Loucy (cell line): ENCODE results near the gene PRR5.

Experiments
- H2AFZ ChIP-seq: fragments of 200-600 bp; sonication (generic); 2 replicates; pipeline ENCODE4 v1.6.0; 2016; ENCODE audit warnings: antibody characterized with exemption, mild to moderate bottlenecking, low read length, moderate library complexity
- H3F3A ChIP-seq: fragments of 200-600 bp; 2 replicates; pipeline ENCODE4 v1.6.0; 2016; ENCODE audit warnings: antibody characterized with exemption, low read depth, mild to moderate bottlenecking
- H3K27me3 ChIP-seq: fragments of 200-600 bp; sonication (generic); 2 replicates; pipeline ENCODE4 v1.6.1; 2014; ENCODE audit warnings: low read length, mild to moderate bottlenecking; ENCODE audit not compliant: insufficient read depth, poor library complexity, severe bottlenecking
- H3K36me3 ChIP-seq: fragments of 200-600 bp; sonication (generic); 2 replicates; pipeline ENCODE4 v1.6.1; 2016; ENCODE audit warnings: low read length; ENCODE audit not compliant: insufficient read depth
- H3K4me1 ChIP-seq: fragments of 200-600 bp; sonication (generic); 2 replicates; pipeline ENCODE4 v1.5.1; 2014; ENCODE audit warnings: low read length, mild to moderate bottlenecking; ENCODE audit not compliant: insufficient read depth, poor library complexity, severe bottlenecking
- H3K4me2 ChIP-seq: fragments of 200-600 bp; sonication (generic); 2 replicates; pipeline ENCODE4 v1.6.0; 2014; ENCODE audit warnings: antibody characterized with exemption, low read length, low read depth, mild to moderate bottlenecking; ENCODE audit not compliant: poor library complexity, severe bottlenecking
- H3K4me3 ChIP-seq: fragments of 200-600 bp; sonication (generic); 2 replicates; pipeline ENCODE4 v1.5.1; 2014; ENCODE audit warnings: low read length, mild to moderate bottlenecking, mixed read lengths; ENCODE audit not compliant: poor library complexity, severe bottlenecking
- H3K79me2 ChIP-seq: fragments of 200-600 bp; sonication (generic); 2 replicates; pipeline ENCODE4 v1.6.1; 2014; ENCODE audit warnings: low read length; ENCODE audit not compliant: insufficient read depth
- H3K9ac ChIP-seq: fragments of 200-600 bp; sonication (generic); 2 replicates; pipeline ENCODE4 v1.6.0; 2014; ENCODE audit warnings: mild to moderate bottlenecking, low read depth, low read length, moderate library complexity; ENCODE audit not compliant: poor library complexity, severe bottlenecking
- H3K9me2 ChIP-seq: fragments of 200-600 bp; sonication (generic); replicated peaks from 2 replicates; pipeline ENCODE4 v1.6.1; 2016; ENCODE audit warnings: low read depth, low read length, mixed read lengths
- H3K9me3 ChIP-seq: fragments of 200-600 bp; sonication (generic); 2 replicates; pipeline ENCODE4 v1.6.1; 2014; ENCODE audit warnings: mild to moderate bottlenecking, antibody characterized with exemption, low read length, low read depth; ENCODE audit not compliant: insufficient read depth
- H4K20me1 ChIP-seq: fragments of 200-600 bp; sonication (generic); 2 replicates; pipeline ENCODE4 v1.6.0; 2014; ENCODE audit warnings: antibody characterized with exemption, low read length, mild to moderate bottlenecking; ENCODE audit not compliant: insufficient read depth, poor library complexity, severe bottlenecking
- CTCF ChIP-seq: fragments of 200-600 bp; sonication (generic); conservative IDR thresholded peaks from 2 replicates; pipeline ENCODE4 v1.5.1; 2014; ENCODE audit warnings: mild to moderate bottlenecking, antibody characterized with exemption, low read length
- EZH2phosphoT487 ChIP-seq: fragments of 200-600 bp; IDR thresholded peaks from 2 replicates; pipeline ENCODE4 v1.6.1; 2018; ENCODE audit warnings: antibody characterized with exemption, mild to moderate bottlenecking, moderate library complexity, borderline replicate concordance

The PRR5 gene

GRCh38 chr22:44711690-44712555 lies 9.9 kb downstream of the PRR5 start:
- no peaks in the 10 kb centered on the region for H3K36me3 ChIP-seq
- no peak overlapping the region for H2AFZ ChIP-seq
- no peaks in the 10 kb centered on the region for H4K20me1 ChIP-seq
- H3K9me2 ChIP-seq, result no peaks in the 10 kb centered on the region
- H3K4me1 ChIP-seq, result peaks cover 15% of the 10 kb centered on the region
- H3K27me3 ChIP-seq, result no peaks in the 10 kb centered on the region
- H3K4me3 ChIP-seq, result no peak overlapping the region
- no peak for TF ChIP-seq EZH2phosphoT487
- TF ChIP-seq CTCF, result no peak
- peak overlapping the region; percentile 18 for H3K9ac ChIP-seq
- no peak overlapping the region for H3K4me2 ChIP-seq
- H3F3A ChIP-seq, result no peaks in the 10 kb centered on the region
- H3K9me3 ChIP-seq, result no peaks in the 10 kb centered on the region
- H3K79me2 ChIP-seq, result no peaks in the 10 kb centered on the region

DNA sequence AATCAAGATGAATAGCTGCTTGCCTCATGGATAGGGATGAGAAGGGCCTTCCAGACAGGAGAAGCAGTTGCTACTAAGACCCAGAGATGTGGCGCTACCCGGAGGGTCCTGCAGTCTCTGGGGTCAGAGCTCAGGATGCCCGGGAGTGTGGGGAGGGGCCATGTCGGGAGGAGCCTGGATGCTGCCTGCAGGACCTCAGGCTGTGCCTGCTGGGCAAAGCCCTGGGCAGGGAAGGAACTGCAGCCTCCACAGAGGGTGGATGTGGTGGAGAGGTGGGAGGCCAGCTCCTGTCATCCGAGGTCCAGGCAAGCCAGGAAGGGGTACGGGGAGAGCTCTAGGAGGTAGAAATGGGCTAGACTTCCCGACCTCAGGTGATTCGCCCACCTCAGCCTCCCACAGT lies 11.0 kb downstream of the PRR5 start:
- peaks cover 15% of the 10 kb centered on the region for H3K4me1 ChIP-seq
- H3K4me2 ChIP-seq, result no peak overlapping the region
- H3K4me3 ChIP-seq, result no peak overlapping the region

DNA sequence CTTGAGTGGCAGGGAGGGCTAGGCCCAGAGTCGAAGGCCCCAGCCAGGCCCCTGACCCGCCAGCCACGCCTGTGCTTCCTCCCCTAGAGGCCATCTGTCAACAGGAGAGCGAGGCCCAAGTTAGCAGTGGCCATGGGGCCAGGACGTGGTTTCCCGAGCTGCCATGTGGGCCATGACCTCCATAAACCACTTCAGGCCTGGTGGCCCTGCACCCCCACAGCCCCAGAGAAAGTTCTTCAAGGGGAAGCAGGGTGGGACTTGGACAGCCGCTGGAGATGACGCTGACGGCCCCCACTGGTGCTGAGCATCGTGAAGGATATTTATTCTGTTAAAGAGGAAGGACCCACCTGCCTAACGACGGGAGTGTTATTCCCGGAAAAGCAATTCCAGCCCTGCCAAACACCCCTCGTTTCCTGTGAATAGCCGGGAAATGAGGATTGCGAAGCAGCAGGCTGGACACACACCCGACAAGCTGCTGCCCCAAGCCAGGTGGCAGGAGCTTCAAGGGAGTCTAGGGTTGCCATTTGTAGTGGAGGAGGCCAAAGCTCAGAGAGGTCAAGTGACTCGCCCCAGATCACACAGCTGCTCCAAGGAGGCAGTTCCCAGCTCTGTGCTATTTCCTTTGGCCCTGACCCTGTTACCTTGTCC lies 12.8 kb downstream of the PRR5 start:
- Histone ChIP-seq H3K9me3 (no peaks in the 10 kb centered on the region), H3F3A (no peaks in the 10 kb centered on the region), H3K36me3 (no peaks in the 10 kb centered on the region), H3K9ac (no peak overlapping the region), H3K9me2 (no peaks in the 10 kb centered on the region), H3K4me2 (no peak overlapping the region), H3K27me3 (no peaks in the 10 kb centered on the region), H2AFZ (no peak overlapping the region), H3K79me2 (no peaks in the 10 kb centered on the region), H4K20me1 (no peaks in the 10 kb centered on the region), H3K4me1 (peaks cover 15% of the 10 kb centered on the region), H3K4me3 (no peak overlapping the region)
- TF ChIP-seq EZH2phosphoT487 (no peak), CTCF (no peak)

More for the DNA sequence above, 11.0 kb downstream of the PRR5 start:
- H3F3A ChIP-seq, result no peaks in the 10 kb centered on the region
- H2AFZ ChIP-seq, result no peak overlapping the region
- no peaks in the 10 kb centered on the region for H3K27me3 ChIP-seq
- no peaks in the 10 kb centered on the region for H3K36me3 ChIP-seq
- H3K9me2 ChIP-seq, result no peaks in the 10 kb centered on the region
- H3K9ac ChIP-seq, result no peak overlapping the region
- H3K79me2 ChIP-seq, result no peaks in the 10 kb centered on the region
- no peaks in the 10 kb centered on the region for H4K20me1 ChIP-seq
- no peaks in the 10 kb centered on the region for H3K9me3 ChIP-seq
- no peak for TF ChIP-seq EZH2phosphoT487
- no peak for TF ChIP-seq CTCF
